HepG2 (cell line): Measurements from ENCODE around the gene LYST. TPM values are rescaled to one million over a fixed set of nuclear protein-coding genes. Genes with fewer than 3 reads are reported as not detected.

Source experiments
- ERF ChIP-seq: IDR thresholded peaks from 2 replicates; pipeline ENCODE4 v1.6.1; 2018; ENCODE audit warnings: missing biosample characterization, missing genetic modification reagents
- MXI1 ChIP-seq: IDR thresholded peaks from 3 replicates; pipeline ENCODE4 v1.6.1; 2012; ENCODE audit warnings: low read depth, low read length, inconsistent platforms, borderline replicate concordance
- RXRB ChIP-seq: IDR thresholded peaks from 2 replicates; pipeline ENCODE4 v1.6.1; 2016; ENCODE audit warnings: borderline replicate concordance, missing genetic modification reagents, missing compliant biosample characterization
- SAP130 ChIP-seq: IDR thresholded peaks from 2 replicates; pipeline ENCODE4 v1.6.1; 2016; ENCODE audit warnings: low read depth
- SOX5 ChIP-seq: IDR thresholded peaks from 2 replicates; pipeline ENCODE4 v1.6.1; 2016; ENCODE audit warnings: borderline replicate concordance
- SOX6 ChIP-seq, 2 experiments: fragments of 450-650 bp in 1 of 2; sonication (generic) in 1 of 2; formaldehyde crosslinking in 1 of 2; IDR thresholded peaks; 2 replicates each; pipeline versions ENCODE4 v1.4.0 to v1.6.1; 2017 to 2020; ENCODE audit warnings: antibody characterized with exemption in 1 of 2, mild to moderate bottlenecking in 1 of 2, missing genetic modification reagents in 1 of 2
- TCF12 ChIP-seq, 2 experiments: fragments of 450-650 bp in 1 of 2; sonication (generic) in 1 of 2; formaldehyde crosslinking in 1 of 2; IDR thresholded peaks; 2 replicates each; pipeline versions ENCODE4 v1.6.1 to v1.8.0; 2017 to 2022; ENCODE audit warnings: antibody characterized with exemption in 1 of 2, mild to moderate bottlenecking in 1 of 2, missing genetic modification reagents in 1 of 2, moderate library complexity in 1 of 2
- TCF7 ChIP-seq: sonication (generic); IDR thresholded peaks from 2 replicates; pipeline ENCODE4 v1.6.1; 2016; ENCODE audit warnings: antibody characterized with exemption, low read depth
- TEAD3 ChIP-seq: optimal IDR thresholded peaks from 2 replicates; pipeline ENCODE3; 2016; ENCODE audit warnings: borderline replicate concordance
- ZNF331 ChIP-seq: sonication (generic); formaldehyde crosslinking; IDR thresholded peaks from 2 replicates; pipeline ENCODE4 v1.4.0; 2020; ENCODE audit warnings: missing genetic modification reagents
- ZNF644 ChIP-seq: IDR thresholded peaks from 2 replicates; pipeline ENCODE4 v1.6.1; 2016; ENCODE audit warnings: low read depth
- polyA plus RNA-seq, 8 experiments: library from polyadenylated mRNA; depleted of rRNA in 3 of 8; stranded (reverse) in 7 of 8; unstranded in 1 of 8; fragments of >200 nt; fragmentation: Illumina TruSeq in 4 of 8; extraction: Trizol in 4 of 8; gene quantifications; 2 replicates each; pipeline versions ENCODE4 v1.2.1 to v1.2.3, GENCODE V29; 2011 to 2016; ENCODE audit warnings: low read depth in 4 of 8, missing spikeins in 1 of 8, mixed read lengths in 1 of 8; ENCODE audit not compliant: insufficient read depth in 1 of 8
- total RNA-seq, 5 experiments: library from RNA; depleted of rRNA; stranded (reverse); fragments of >200 nt; fragmentation: Illumina TruSeq; extraction: Trizol; gene quantifications; 2 replicates each; pipeline ENCODE4 v1.2.3, GENCODE V29; 2016; ENCODE audit warnings: low read depth in 1 of 5
- TF ChIP-seq, protein P1 (sequence below): sonication (generic); formaldehyde crosslinking; IDR thresholded peaks from 2 replicates; pipeline ENCODE4 v1.4.0; 2020; ENCODE audit warnings: missing genetic modification reagents
- TF ChIP-seq, protein P2 (sequence below): IDR thresholded peaks from 2 replicates; pipeline ENCODE4 v1.4.0; 2020; ENCODE audit warnings: mild to moderate bottlenecking, missing genetic modification reagents
- TF ChIP-seq, protein P3 (sequence below): sonication (generic); IDR thresholded peaks from 2 replicates; pipeline ENCODE4 v1.6.1; 2016; ENCODE audit warnings: low read depth, borderline replicate concordance
- TF ChIP-seq, protein P4 (sequence below): sonication (generic); formaldehyde crosslinking; IDR thresholded peaks from 2 replicates; pipeline ENCODE4 v1.9.0; 2021; ENCODE audit warnings: missing genetic modification reagents, borderline replicate concordance

Gene LYST
- total and polyA plus RNA-seq, 2 of the 13 experiments (the other 11 are each of a cell fraction or from before 2014, with no cell fraction given) = 0.91 to 2.5 TPM

DNA sequence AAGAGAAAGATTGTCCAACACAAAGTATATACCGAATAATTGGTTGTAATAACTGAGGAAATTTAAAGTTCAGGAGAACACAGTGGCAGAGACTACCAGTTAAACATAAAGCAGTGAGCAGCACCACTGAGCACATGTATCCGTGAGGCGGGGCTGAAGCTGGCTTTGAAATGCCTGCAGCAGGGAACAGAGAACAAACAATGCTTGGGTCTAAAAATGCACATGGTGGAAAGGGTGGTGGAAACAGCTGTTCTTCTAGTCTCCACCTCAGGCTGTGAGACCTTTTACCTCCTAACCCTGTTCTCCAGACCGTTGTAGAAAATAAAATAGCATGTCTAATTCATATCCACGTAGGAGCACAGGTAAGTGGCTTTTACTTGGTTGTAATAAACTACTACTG lies 209.4 kb downstream of the LYST start (continued):
- TF ChIP-seq, protein P1, sequence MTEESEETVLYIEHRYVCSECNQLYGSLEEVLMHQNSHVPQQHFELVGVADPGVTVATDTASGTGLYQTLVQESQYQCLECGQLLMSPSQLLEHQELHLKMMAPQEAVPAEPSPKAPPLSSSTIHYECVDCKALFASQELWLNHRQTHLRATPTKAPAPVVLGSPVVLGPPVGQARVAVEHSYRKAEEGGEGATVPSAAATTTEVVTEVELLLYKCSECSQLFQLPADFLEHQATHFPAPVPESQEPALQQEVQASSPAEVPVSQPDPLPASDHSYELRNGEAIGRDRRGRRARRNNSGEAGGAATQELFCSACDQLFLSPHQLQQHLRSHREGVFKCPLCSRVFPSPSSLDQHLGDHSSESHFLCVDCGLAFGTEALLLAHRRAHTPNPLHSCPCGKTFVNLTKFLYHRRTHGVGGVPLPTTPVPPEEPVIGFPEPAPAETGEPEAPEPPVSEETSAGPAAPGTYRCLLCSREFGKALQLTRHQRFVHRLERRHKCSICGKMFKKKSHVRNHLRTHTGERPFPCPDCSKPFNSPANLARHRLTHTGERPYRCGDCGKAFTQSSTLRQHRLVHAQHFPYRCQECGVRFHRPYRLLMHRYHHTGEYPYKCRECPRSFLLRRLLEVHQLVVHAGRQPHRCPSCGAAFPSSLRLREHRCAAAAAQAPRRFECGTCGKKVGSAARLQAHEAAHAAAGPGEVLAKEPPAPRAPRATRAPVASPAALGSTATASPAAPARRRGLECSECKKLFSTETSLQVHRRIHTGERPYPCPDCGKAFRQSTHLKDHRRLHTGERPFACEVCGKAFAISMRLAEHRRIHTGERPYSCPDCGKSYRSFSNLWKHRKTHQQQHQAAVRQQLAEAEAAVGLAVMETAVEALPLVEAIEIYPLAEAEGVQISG (CRISPR knock-in tag) = 0 out of 2 replicates have a peak, but pooled peaks have one; percentile 15
- peak; percentile 63 for TF ChIP-seq SAP130 (CRISPR knock-in tag)
- peak; percentile 47; the same call in 1 of the 2 replicates for TF ChIP-seq SOX5 (CRISPR knock-in tag)
- TF ChIP-seq TCF12 (IDR thresholded peaks at IDR 0.05) = no peak
- TF ChIP-seq TCF12 (CRISPR knock-in tag; IDR thresholded peaks at IDR 0.05) = no peak
- no peak for TF ChIP-seq SOX6 (IDR thresholded peaks at IDR 0.05)
- TF ChIP-seq SOX6 (CRISPR knock-in tag; IDR thresholded peaks at IDR 0.05) = peak; percentile 30; the same call in 1 of the 2 replicates
- peak; percentile 79 for TF ChIP-seq ZNF644
- TF ChIP-seq, protein P2, sequence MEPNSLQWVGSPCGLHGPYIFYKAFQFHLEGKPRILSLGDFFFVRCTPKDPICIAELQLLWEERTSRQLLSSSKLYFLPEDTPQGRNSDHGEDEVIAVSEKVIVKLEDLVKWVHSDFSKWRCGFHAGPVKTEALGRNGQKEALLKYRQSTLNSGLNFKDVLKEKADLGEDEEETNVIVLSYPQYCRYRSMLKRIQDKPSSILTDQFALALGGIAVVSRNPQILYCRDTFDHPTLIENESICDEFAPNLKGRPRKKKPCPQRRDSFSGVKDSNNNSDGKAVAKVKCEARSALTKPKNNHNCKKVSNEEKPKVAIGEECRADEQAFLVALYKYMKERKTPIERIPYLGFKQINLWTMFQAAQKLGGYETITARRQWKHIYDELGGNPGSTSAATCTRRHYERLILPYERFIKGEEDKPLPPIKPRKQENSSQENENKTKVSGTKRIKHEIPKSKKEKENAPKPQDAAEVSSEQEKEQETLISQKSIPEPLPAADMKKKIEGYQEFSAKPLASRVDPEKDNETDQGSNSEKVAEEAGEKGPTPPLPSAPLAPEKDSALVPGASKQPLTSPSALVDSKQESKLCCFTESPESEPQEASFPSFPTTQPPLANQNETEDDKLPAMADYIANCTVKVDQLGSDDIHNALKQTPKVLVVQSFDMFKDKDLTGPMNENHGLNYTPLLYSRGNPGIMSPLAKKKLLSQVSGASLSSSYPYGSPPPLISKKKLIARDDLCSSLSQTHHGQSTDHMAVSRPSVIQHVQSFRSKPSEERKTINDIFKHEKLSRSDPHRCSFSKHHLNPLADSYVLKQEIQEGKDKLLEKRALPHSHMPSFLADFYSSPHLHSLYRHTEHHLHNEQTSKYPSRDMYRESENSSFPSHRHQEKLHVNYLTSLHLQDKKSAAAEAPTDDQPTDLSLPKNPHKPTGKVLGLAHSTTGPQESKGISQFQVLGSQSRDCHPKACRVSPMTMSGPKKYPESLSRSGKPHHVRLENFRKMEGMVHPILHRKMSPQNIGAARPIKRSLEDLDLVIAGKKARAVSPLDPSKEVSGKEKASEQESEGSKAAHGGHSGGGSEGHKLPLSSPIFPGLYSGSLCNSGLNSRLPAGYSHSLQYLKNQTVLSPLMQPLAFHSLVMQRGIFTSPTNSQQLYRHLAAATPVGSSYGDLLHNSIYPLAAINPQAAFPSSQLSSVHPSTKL (CRISPR knock-in tag) = 0 out of 2 replicates have a peak, but pooled peaks have one; percentile 27
- TF ChIP-seq TCF7 = peak; percentile 32; the same call in 1 of the 2 replicates
- TF ChIP-seq ZNF331 (CRISPR knock-in tag) = peak; percentile 31; the same call in 1 of the 2 replicates
- TF ChIP-seq, protein P3, sequence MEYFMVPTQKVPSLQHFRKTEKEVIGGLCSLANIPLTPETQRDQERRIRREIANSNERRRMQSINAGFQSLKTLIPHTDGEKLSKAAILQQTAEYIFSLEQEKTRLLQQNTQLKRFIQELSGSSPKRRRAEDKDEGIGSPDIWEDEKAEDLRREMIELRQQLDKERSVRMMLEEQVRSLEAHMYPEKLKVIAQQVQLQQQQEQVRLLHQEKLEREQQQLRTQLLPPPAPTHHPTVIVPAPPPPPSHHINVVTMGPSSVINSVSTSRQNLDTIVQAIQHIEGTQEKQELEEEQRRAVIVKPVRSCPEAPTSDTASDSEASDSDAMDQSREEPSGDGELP = peak; percentile 86
- TF ChIP-seq, protein P4, sequence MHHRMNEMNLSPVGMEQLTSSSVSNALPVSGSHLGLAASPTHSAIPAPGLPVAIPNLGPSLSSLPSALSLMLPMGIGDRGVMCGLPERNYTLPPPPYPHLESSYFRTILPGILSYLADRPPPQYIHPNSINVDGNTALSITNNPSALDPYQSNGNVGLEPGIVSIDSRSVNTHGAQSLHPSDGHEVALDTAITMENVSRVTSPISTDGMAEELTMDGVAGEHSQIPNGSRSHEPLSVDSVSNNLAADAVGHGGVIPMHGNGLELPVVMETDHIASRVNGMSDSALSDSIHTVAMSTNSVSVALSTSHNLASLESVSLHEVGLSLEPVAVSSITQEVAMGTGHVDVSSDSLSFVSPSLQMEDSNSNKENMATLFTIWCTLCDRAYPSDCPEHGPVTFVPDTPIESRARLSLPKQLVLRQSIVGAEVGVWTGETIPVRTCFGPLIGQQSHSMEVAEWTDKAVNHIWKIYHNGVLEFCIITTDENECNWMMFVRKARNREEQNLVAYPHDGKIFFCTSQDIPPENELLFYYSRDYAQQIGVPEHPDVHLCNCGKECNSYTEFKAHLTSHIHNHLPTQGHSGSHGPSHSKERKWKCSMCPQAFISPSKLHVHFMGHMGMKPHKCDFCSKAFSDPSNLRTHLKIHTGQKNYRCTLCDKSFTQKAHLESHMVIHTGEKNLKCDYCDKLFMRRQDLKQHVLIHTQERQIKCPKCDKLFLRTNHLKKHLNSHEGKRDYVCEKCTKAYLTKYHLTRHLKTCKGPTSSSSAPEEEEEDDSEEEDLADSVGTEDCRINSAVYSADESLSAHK (CRISPR knock-in tag) = no peak
- peak; percentile 27; the same call in 1 of the 2 replicates for TF ChIP-seq ERF (CRISPR knock-in tag)
- TF ChIP-seq TEAD3 (CRISPR knock-in tag) = peak; percentile 53
- peak; percentile 48; the same call in 1 of the 3 replicates for TF ChIP-seq MXI1
- TF ChIP-seq RXRB = 0 out of 2 replicates have a peak, but pooled peaks have one; percentile 24
